PC-3 (cell line): Measurements from ENCODE around the gene PPP1R12B. TPM values are rescaled to one million over a fixed set of nuclear protein-coding genes. Genes with fewer than 3 reads are reported as not detected.
"Not testable (repeated sequence)": the region's sequence is repeated elsewhere in the genome, so short reads cannot be mapped to it uniquely, and the experiment has no call there.

Experiments used
- ATAC-seq: fragments of 200-7000 bp; cut with Tn5 transposase; 2 replicates; pipeline ENCODE4 v1.9.1; 2020; ENCODE audit warnings: mild to moderate bottlenecking, moderate library complexity
- BruUV-seq: library from RNA; stranded (reverse); fragments of 400-500 nt; replicated peaks from 2 replicates; lab custom pipeline; 2021; lab: Mats Ljungman, UMichigan
- CTCF ChIA-PET: fragments of 300-600 bp; sonication (Branson Sonifier 250); formaldehyde crosslinking; loops from one replicate; lab custom pipeline; 2022; ENCODE audit warnings: antibody characterized with exemption; lab: Charles Lee
- POLR2A ChIA-PET: fragments of 300-600 bp; sonication (Branson Sonifier 250); formaldehyde crosslinking; loops from one replicate; lab custom pipeline; 2022; ENCODE audit warnings: antibody characterized with exemption; ENCODE audit not compliant: unreplicated experiment; lab: Charles Lee
- DNase-seq: peaks from one replicate; pipeline ENCODE4 v3.0.0-alpha.2; 2015
- H2AFZ ChIP-seq: fragments of 300-600 bp; sonication (generic); 2 replicates; pipeline ENCODE4 v1.6.0; 2016; ENCODE audit warnings: antibody characterized with exemption, low read length
- H3F3A ChIP-seq: fragments of 300-600 bp; sonication (generic); one replicate; pipeline ENCODE4 v1.6.0; 2017; ENCODE audit warnings: antibody characterized with exemption, low read length, control low read depth, mild to moderate bottlenecking; ENCODE audit not compliant: unreplicated experiment
- H3K27ac ChIP-seq: fragments of 300-600 bp; sonication (generic); 2 replicates; pipeline ENCODE4 v1.5.1; 2016; ENCODE audit warnings: mild to moderate bottlenecking, low read length
- H3K27me3 ChIP-seq: fragments of 300-600 bp; sonication (generic); 2 replicates; pipeline ENCODE4 v1.6.1; 2016; ENCODE audit warnings: low read length, mixed read lengths
- H3K36me3 ChIP-seq: fragments of 300-600 bp; sonication (generic); 2 replicates; pipeline ENCODE4 v1.6.1; 2016; ENCODE audit warnings: low read depth, mixed run types, low read length, mixed read lengths
- H3K4me1 ChIP-seq: fragments of 300-600 bp; sonication (generic); 2 replicates; pipeline ENCODE4 v1.5.1; 2016; ENCODE audit warnings: low read length; ENCODE audit not compliant: insufficient read depth
- H3K4me2 ChIP-seq: fragments of 300-600 bp; sonication (generic); 2 replicates; pipeline ENCODE4 v1.6.0; 2016; ENCODE audit warnings: low read length
- H3K4me3 ChIP-seq: fragments of 300-600 bp; sonication (generic); 2 replicates; pipeline ENCODE4 v1.5.1; 2016; ENCODE audit warnings: mild to moderate bottlenecking, low read length, mixed read lengths
- H3K79me2 ChIP-seq: fragments of 300-600 bp; sonication (generic); 2 replicates; pipeline ENCODE4 v1.6.1; 2017; ENCODE audit warnings: low read length, mixed read lengths
- H3K9ac ChIP-seq: fragments of 300-600 bp; sonication (generic); 2 replicates; pipeline ENCODE4 v1.6.0; 2016; ENCODE audit warnings: mild to moderate bottlenecking, low read length
- H3K9me2 ChIP-seq: fragments of 300-600 bp; sonication (generic); replicated peaks from 2 replicates; pipeline ENCODE4 v1.6.1; 2016; ENCODE audit warnings: mixed run types, low read length, mixed read lengths
- H3K9me3 ChIP-seq: fragments of 300-600 bp; sonication (generic); 2 replicates; pipeline ENCODE4 v1.6.1; 2016; ENCODE audit warnings: low read length, mixed read lengths
- H4K20me1 ChIP-seq: fragments of 300-600 bp; sonication (generic); 2 replicates; pipeline ENCODE4 v1.6.1; 2016; ENCODE audit warnings: low read length, mixed read lengths
- CTCF ChIP-seq: fragments of 300-600 bp; sonication (generic); conservative IDR thresholded peaks from 2 replicates; pipeline ENCODE4 v1.5.1; 2017; ENCODE audit warnings: antibody characterized with exemption, low read depth, mild to moderate bottlenecking, low read length
- EZH2 ChIP-seq: fragments of 300-600 bp; sonication (generic); IDR thresholded peaks from one replicate; pipeline ENCODE4 v1.6.1; 2017; ENCODE audit warnings: antibody characterized with exemption, mild to moderate bottlenecking, low read length; ENCODE audit not compliant: unreplicated experiment
- EZH2phosphoT487 ChIP-seq: fragments of 300-600 bp; sonication (generic); IDR thresholded peaks from 2 replicates; pipeline ENCODE4 v1.6.1; 2018; ENCODE audit warnings: mild to moderate bottlenecking, antibody characterized with exemption, low read length, borderline replicate concordance
- intact Hi-C: fragments of 100-400 bp; cut with micrococcal nuclease; formaldehyde crosslinking; loops from 2 replicates; pipeline ENCODE4 v1.9.0; 2023
- total RNA-seq: library from RNA; depleted of rRNA; stranded (reverse); fragments of >200 nt; gene quantifications from 2 replicates; pipeline ENCODE4 v1.2.3, GENCODE V29; 2014

The PPP1R12B gene
- total RNA-seq, 1 experiment from 2014 or later, result 2.0 TPM

GRCh38 chr1:202520857-202521216 is 172.3 kb downstream of the PPP1R12B start:
- H3K4me3 ChIP-seq, intact Hi-C loops, POLR2A ChIA-PET, ATAC-seq, H3K4me2 ChIP-seq, H4K20me1 ChIP-seq, H2AFZ ChIP-seq, H3K9me2 ChIP-seq, H3F3A ChIP-seq, H3K27me3 ChIP-seq, H3K9ac ChIP-seq, H3K4me1 ChIP-seq, CTCF ChIA-PET, H3K27ac ChIP-seq, BruUV-seq, H3K36me3 ChIP-seq, H3K9me3 ChIP-seq, DNase-seq, H3K79me2 ChIP-seq: not testable (repeated sequence)

GRCh38 chr1:202521484-202521883 is 173.0 kb downstream of the PPP1R12B start:
- POLR2A ChIA-PET, H3K9ac ChIP-seq, DNase-seq, H3K9me2 ChIP-seq, intact Hi-C loops, H2AFZ ChIP-seq, H3K36me3 ChIP-seq, H3K79me2 ChIP-seq, H3K27me3 ChIP-seq, H3F3A ChIP-seq, CTCF ChIA-PET, H3K4me2 ChIP-seq, H3K4me1 ChIP-seq, BruUV-seq, H3K27ac ChIP-seq, H3K9me3 ChIP-seq, H3K4me3 ChIP-seq, ATAC-seq, H4K20me1 ChIP-seq: not testable (repeated sequence)

GRCh38 chr1:202521886-202522285 is 173.4 kb downstream of the PPP1R12B start:
- ATAC-seq, result no peak
- H3K27me3 ChIP-seq, result no peaks in the 10 kb centered on the region
- no peak overlapping the region for H3K9ac ChIP-seq
- no peak overlapping the region for H3K27ac ChIP-seq
- no peak for TF ChIP-seq EZH2phosphoT487
- TF ChIP-seq EZH2, result no peak
- TF ChIP-seq CTCF, result no peak
- BruUV-seq, result no TSS peak
- no peaks in the 10 kb centered on the region for H4K20me1 ChIP-seq
- H3K4me1 ChIP-seq, result no peaks in the 10 kb centered on the region
- H2AFZ ChIP-seq, result no peak overlapping the region
- no peaks in the 10 kb centered on the region for H3K79me2 ChIP-seq
- CTCF ChIA-PET, result no interaction called here
- no peaks in the 10 kb centered on the region for H3K9me2 ChIP-seq
- no peaks in the 10 kb centered on the region for H3K36me3 ChIP-seq
- no peak overlapping the region for H3K4me2 ChIP-seq
- no peaks in the 10 kb centered on the region for H3K9me3 ChIP-seq
- POLR2A ChIA-PET, result no interaction called here
- intact Hi-C loops, result no loop called here
- H3F3A ChIP-seq, result no peaks in the 10 kb centered on the region
- DNase-seq, result no peak
- H3K4me3 ChIP-seq, result no peak overlapping the region

- H2AFZ ChIP-seq, H3K36me3 ChIP-seq, CTCF ChIA-PET, BruUV-seq, H3F3A ChIP-seq, H3K9me2 ChIP-seq, ATAC-seq, H3K4me1 ChIP-seq, H3K27me3 ChIP-seq, H4K20me1 ChIP-seq, H3K9ac ChIP-seq, POLR2A ChIA-PET, H3K9me3 ChIP-seq, H3K4me2 ChIP-seq, H3K27ac ChIP-seq, H3K4me3 ChIP-seq, H3K79me2 ChIP-seq, intact Hi-C loops, DNase-seq: not testable (repeated sequence)
These were observed 177.6 kb downstream of the PPP1R12B start for GRCh38 chr1:202526056-202526455.

GRCh38 chr1:202528096-202528722 is 179.7 kb downstream of the PPP1R12B start:
- intact Hi-C loops, H3K4me3 ChIP-seq, H2AFZ ChIP-seq, H3K9me2 ChIP-seq, H4K20me1 ChIP-seq, H3K79me2 ChIP-seq, DNase-seq, H3K27me3 ChIP-seq, BruUV-seq, H3K27ac ChIP-seq, POLR2A ChIA-PET, H3K9ac ChIP-seq, H3K9me3 ChIP-seq, H3K36me3 ChIP-seq, ATAC-seq, H3K4me2 ChIP-seq, H3K4me1 ChIP-seq, H3F3A ChIP-seq, CTCF ChIA-PET: not testable (repeated sequence)

- POLR2A ChIA-PET, CTCF ChIA-PET, intact Hi-C loops: not testable (repeated sequence)
These were observed 182.2 kb downstream of the PPP1R12B start for GRCh38 chr1:202530686-202531085.

More at GRCh38 chr1:202530686-202531085, 182.2 kb downstream of the PPP1R12B start:
- not testable (repeated sequence) for ATAC-seq, H3K4me1 ChIP-seq, H3K4me2 ChIP-seq, H3K4me3 ChIP-seq, H3K27me3 ChIP-seq, H3K9me3 ChIP-seq, H3K9me2 ChIP-seq, H3K79me2 ChIP-seq, BruUV-seq, H4K20me1 ChIP-seq, DNase-seq, H3K27ac ChIP-seq, H2AFZ ChIP-seq, H3F3A ChIP-seq, H3K36me3 ChIP-seq, H3K9ac ChIP-seq
